ENCODE results near the gene S100A10. TPM values are rescaled to one million over a fixed set of nuclear protein-coding genes. Genes with fewer than 3 reads are reported as not detected.

S100A10 gene
- total RNA-seq, 1 experiment from 2014 or later, result 2,143 TPM

DNA sequence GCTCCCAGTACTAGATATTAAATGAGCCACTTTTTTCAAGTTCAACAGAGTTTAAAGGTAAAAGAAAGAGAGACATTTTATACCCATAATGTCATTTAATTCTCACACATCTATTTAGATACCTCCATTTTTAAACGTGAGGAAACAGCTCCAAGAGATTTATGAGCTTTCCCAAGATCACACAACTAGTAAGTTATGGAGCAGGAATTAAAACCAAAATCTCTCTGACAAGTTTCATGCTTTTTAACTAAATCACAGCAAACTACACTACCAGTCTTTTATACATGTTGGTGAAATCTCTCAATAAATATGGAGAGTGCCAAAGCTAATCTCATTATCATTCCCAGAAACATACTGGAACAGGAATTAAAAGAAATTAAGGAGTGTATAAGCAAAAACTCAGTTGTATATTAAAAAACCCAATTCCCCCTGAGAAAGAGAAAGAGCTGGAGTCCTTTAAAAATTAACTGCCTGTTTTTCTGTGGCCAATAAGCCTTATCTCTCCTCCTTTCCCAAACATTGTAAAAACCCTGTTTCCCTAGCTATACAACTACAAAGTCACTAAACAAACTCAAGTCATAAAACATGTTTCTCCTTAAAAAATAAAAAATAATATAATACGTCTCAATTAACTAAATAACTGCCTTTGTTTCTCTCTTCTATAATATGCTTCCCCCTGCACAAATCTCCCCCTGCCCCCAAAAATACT, 57.6 kb downstream of the S100A10 start:
- Histone ChIP-seq H3K27me3 (replicated peaks; ENCODE audit: control insufficient read depth, insufficient read depth, low read length) (no peaks in the 10 kb centered on the region), H3K4me1 (peaks cover 32% of the 10 kb centered on the region), H3K9me3 (no peaks in the 10 kb centered on the region), H3K36me3 (ENCODE audit: control insufficient read depth, insufficient read depth, low read length) (no peaks in the 10 kb centered on the region), H3K4me3 (ENCODE audit: low read depth, low read length) (peak overlapping the region; percentile 12; the same call in 1 of the 2 replicates)
- DNase-seq, result no peak
- intact Hi-C loops (cut with micrococcal nuclease; ENCODE audit: unreplicated experiment), result loop anchor here (1.0 to 10.0 kb wide), 2 partner anchors 32 to 51 kb away; no protein-coding TSS in a partner anchor
- TSS peak; percentile 63 for BruUV-seq (replicated peaks)
- CTCF ChIA-PET, result interaction anchor here (0.8 to 5.0 kb wide), 11 partner anchors 9 to 101 kb away, joined by 3 to 120 read pairs (median 6); partner anchors contain the start of genes S100A11 and THEM4
- TF ChIP-seq, protein P1, sequence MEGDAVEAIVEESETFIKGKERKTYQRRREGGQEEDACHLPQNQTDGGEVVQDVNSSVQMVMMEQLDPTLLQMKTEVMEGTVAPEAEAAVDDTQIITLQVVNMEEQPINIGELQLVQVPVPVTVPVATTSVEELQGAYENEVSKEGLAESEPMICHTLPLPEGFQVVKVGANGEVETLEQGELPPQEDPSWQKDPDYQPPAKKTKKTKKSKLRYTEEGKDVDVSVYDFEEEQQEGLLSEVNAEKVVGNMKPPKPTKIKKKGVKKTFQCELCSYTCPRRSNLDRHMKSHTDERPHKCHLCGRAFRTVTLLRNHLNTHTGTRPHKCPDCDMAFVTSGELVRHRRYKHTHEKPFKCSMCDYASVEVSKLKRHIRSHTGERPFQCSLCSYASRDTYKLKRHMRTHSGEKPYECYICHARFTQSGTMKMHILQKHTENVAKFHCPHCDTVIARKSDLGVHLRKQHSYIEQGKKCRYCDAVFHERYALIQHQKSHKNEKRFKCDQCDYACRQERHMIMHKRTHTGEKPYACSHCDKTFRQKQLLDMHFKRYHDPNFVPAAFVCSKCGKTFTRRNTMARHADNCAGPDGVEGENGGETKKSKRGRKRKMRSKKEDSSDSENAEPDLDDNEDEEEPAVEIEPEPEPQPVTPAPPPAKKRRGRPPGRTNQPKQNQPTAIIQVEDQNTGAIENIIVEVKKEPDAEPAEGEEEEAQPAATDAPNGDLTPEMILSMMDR (IDR thresholded peaks at IDR 0.05; ENCODE audit: insufficient read depth in 1 of 2, low read depth in 1 of 2, low read length in 1 of 2, severe bottlenecking in 1 of 2, unreplicated experiment in 1 of 2), result no peak
- no peaks in the 10 kb centered on the region for H3K9me3 Mint-ChIP-seq (ENCODE audit: unreplicated experiment)
- H3K27ac Mint-ChIP-seq (ENCODE audit: unreplicated experiment), result peak overlapping the region; percentile 78
- H3K4me3 Mint-ChIP-seq (ENCODE audit: unreplicated experiment), result peak overlapping the region; percentile 68
- peaks cover 36% of the 10 kb centered on the region for H3K4me1 Mint-ChIP-seq (ENCODE audit: low read depth, unreplicated experiment)
- H3K27me3 Mint-ChIP-seq (ENCODE audit: insufficient read depth, unreplicated experiment), result no peaks in the 10 kb centered on the region
- H3K36me3 Mint-ChIP-seq (ENCODE audit: insufficient read depth, unreplicated experiment), result no peaks in the 10 kb centered on the region
- POLR2A ChIA-PET, result interaction anchor here (0.7 to 1.6 kb wide), 6 partner anchors 27 to 101 kb away, joined by 3 to 7 read pairs (median 5); partner anchors contain the start of genes S100A11 and THEM4

DNA sequence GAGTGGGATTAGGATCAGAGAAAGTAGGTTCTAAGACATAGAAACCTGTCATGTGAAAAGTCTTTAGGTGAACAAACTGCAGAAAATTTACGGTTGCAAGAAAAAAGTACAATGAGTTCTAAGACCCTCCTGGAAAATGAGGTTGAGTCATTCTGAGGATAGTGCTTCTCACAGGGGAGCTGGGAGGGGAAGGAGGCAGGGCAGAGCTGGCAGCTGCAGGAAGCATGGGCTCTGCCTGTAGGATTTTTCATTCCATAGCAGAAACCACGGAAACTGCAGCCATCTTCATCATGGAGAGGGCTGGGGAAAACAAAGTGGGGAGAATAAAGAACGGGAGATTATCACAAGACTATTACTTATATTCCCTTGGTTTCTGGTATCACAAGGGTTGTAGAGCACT, 58.5 kb downstream of the S100A10 start:
- Histone ChIP-seq H3K36me3 (ENCODE audit: control insufficient read depth, insufficient read depth, low read length) (no peaks in the 10 kb centered on the region), H3K4me1 (peaks cover 32% of the 10 kb centered on the region), H3K27me3 (replicated peaks; ENCODE audit: control insufficient read depth, insufficient read depth, low read length) (no peaks in the 10 kb centered on the region), H3K9me3 (no peaks in the 10 kb centered on the region), H3K4me3 (ENCODE audit: low read depth, low read length) (no peak overlapping the region)
- H3K27me3 Mint-ChIP-seq (ENCODE audit: insufficient read depth, unreplicated experiment), result no peaks in the 10 kb centered on the region
- no peaks in the 10 kb centered on the region for H3K9me3 Mint-ChIP-seq (ENCODE audit: unreplicated experiment)
- intact Hi-C loops (cut with micrococcal nuclease; ENCODE audit: unreplicated experiment), result loop anchor here (10.0 kb wide), 1 partner anchor 50 kb away; no protein-coding TSS in a partner anchor
- DNase-seq, result no peak
- BruUV-seq (replicated peaks), result no TSS peak
- no peaks in the 10 kb centered on the region for H3K36me3 Mint-ChIP-seq (ENCODE audit: insufficient read depth, unreplicated experiment)
- peaks cover 35% of the 10 kb centered on the region for H3K4me1 Mint-ChIP-seq (ENCODE audit: low read depth, unreplicated experiment)
- H3K27ac Mint-ChIP-seq (ENCODE audit: unreplicated experiment), result peak overlapping the region; percentile 78
- ChIA-PET CTCF (interaction anchor here (0.8 to 5.0 kb wide), 6 partner anchors 33 to 99 kb away, joined by 3 to 120 read pairs (median 7); no protein-coding TSS in a partner anchor), POLR2A (interaction anchor here (1.2 kb wide), 1 partner anchor 26 kb away, joined by 5 read pairs; the partner anchor contains the start of gene THEM4)
- H3K4me3 Mint-ChIP-seq (ENCODE audit: unreplicated experiment), result peak overlapping the region; percentile 32
- TF ChIP-seq, protein P1 (IDR thresholded peaks at IDR 0.05; ENCODE audit: insufficient read depth in 1 of 2, low read depth in 1 of 2, low read length in 1 of 2, severe bottlenecking in 1 of 2, unreplicated experiment in 1 of 2), result no peak

DNA sequence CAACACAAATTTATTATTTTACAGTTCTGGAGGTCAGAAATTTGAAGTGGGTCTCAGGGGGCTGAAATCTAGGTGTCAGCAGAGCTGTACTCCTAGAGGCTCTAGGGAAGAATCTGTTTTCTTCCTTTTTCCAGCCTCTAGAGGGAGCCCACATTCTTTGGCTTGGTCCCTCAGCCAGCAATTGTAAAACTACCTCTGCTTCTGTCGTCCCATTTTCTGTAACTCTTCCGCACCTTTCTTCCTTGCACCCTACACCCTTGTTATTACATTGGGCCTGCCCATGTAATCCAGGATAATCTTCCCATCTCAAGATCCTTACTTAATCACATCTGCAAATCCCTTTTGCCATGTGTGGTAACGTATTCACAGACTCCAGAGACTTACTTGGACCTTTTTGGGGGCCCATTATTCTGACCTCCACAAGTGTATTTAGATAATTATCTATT, 59.6 kb downstream of the S100A10 start:
- CTCF ChIA-PET, result interaction anchor here (0.9 to 5.0 kb wide), 7 partner anchors 34 to 252 kb away, joined by 3 to 120 read pairs (median 7); partner anchors contain the start of gene S100A11
- no TSS peak for BruUV-seq (replicated peaks)
- H3K36me3 Mint-ChIP-seq (ENCODE audit: insufficient read depth, unreplicated experiment), result no peaks in the 10 kb centered on the region
- H3K4me1 Mint-ChIP-seq (ENCODE audit: low read depth, unreplicated experiment), result peaks cover 34% of the 10 kb centered on the region
- H3K27me3 Mint-ChIP-seq (ENCODE audit: insufficient read depth, unreplicated experiment), result no peaks in the 10 kb centered on the region
- H3K9me3 Mint-ChIP-seq (ENCODE audit: unreplicated experiment), result no peaks in the 10 kb centered on the region
- Histone ChIP-seq H3K36me3 (ENCODE audit: control insufficient read depth, insufficient read depth, low read length) (no peaks in the 10 kb centered on the region), H3K27me3 (replicated peaks; ENCODE audit: control insufficient read depth, insufficient read depth, low read length) (no peaks in the 10 kb centered on the region), H3K4me1 (peaks cover 32% of the 10 kb centered on the region), H3K9me3 (no peaks in the 10 kb centered on the region), H3K4me3 (ENCODE audit: low read depth, low read length) (no peak overlapping the region)
- TF ChIP-seq, protein P1 (IDR thresholded peaks at IDR 0.05; ENCODE audit: insufficient read depth in 1 of 2, low read depth in 1 of 2, low read length in 1 of 2, severe bottlenecking in 1 of 2, unreplicated experiment in 1 of 2), result peak; percentile 85 to 87
- DNase-seq, result peak; percentile 48 to 78
- POLR2A ChIA-PET, result no interaction called here
- intact Hi-C loops (cut with micrococcal nuclease; ENCODE audit: unreplicated experiment), result loop anchor here (1.0 to 10.0 kb wide), 4 partner anchors 49 to 100 kb away; no protein-coding TSS in a partner anchor
- no peak overlapping the region for H3K4me3 Mint-ChIP-seq (ENCODE audit: unreplicated experiment)
- peak overlapping the region; percentile 63 for H3K27ac Mint-ChIP-seq (ENCODE audit: unreplicated experiment)

Data from Caco-2 (cell line).